Measurements from ENCODE around the gene PACC1. TPM values are rescaled to one million over a fixed set of nuclear protein-coding genes. Genes with fewer than 3 reads are reported as not detected.

Gene PACC1
- total and polyA plus RNA-seq, 2 donors (not counting 3 experiments of a cell fraction or from before 2014, with no cell fraction given), result 21.0 to 22.3 TPM

DNA sequence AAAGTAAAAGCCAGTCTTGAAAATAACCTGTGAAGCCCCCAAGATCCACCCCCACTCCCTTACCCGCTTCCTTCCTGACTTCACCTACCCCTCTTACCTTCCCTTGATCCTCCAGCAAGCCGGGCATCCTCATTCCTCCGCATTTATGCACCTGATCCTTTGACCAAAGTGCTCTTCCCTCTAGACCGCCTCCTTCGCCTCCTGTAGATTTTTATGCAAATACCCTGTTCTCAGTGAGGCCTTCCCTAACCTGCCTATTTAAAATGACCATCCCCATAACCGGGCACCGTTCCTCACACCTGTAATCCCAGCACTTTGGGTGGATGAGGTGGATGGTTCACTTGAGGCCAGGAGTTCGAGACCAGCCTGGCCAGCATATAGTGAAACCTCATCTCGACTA, 17.0 kb upstream of the PACC1 start:
- Histone ChIP-seq H3K9me1 (replicated peaks; ENCODE audit: control insufficient read depth, extremely low read depth, insufficient read depth, low read length) (no peaks in the 10 kb centered on the region), H3K27ac (ENCODE audit: insufficient read depth, low read depth, low read length) (no peak overlapping the region), H2AFZ (ENCODE audit: low read depth, low read length) (no peak overlapping the region), H3K4me2 (ENCODE audit: insufficient read depth, low read length) (no peak overlapping the region), H3K9me3 (replicated peaks; ENCODE audit: control insufficient read depth, insufficient read depth, low read length) (no peaks in the 10 kb centered on the region), H3K9ac (replicated peaks; ENCODE audit: extremely low read depth, insufficient read depth, low read length) (no peak overlapping the region), H3K36me3 (ENCODE audit: control insufficient read depth in 2 of 2, extremely low read depth in 1 of 2, insufficient read depth in 2 of 2, low read length in 2 of 2) (no peaks in the 10 kb centered on the region), H3K79me2 (ENCODE audit: control insufficient read depth, insufficient read depth, low read length) (no peaks in the 10 kb centered on the region), H3K4me3 (replicated peaks in 1 of 3; ENCODE audit: insufficient read depth in 1 of 3, low read depth in 1 of 3, low read length in 3 of 3) (no peak overlapping the region), H3K4me1 (ENCODE audit: control insufficient read depth, extremely low read depth, insufficient read depth, low read length) (peaks cover 5% of the 10 kb centered on the region), H3K27me3 (ENCODE audit: control insufficient read depth in 2 of 2, insufficient read depth in 2 of 2, low read length in 2 of 2) (peaks cover 19 to 22% of the 10 kb centered on the region in 2 experiments), H4K20me1 (replicated peaks; ENCODE audit: control insufficient read depth, extremely low read depth, insufficient read depth, low read length) (no peaks in the 10 kb centered on the region)
- dilution Hi-C loops (cut with MboI; ENCODE audit: extremely low pct_ligation_motif_present, low sequenced_read_pairs), result no loop called here
- BruUV-seq (replicated peaks), result no TSS peak
- POLR2A ChIA-PET, result no interaction called here
- DNase-seq (ENCODE audit: low read depth, low spot score) (no peak), FAIRE-seq (no peak)
- intact Hi-C loops (cut with micrococcal nuclease), result loop anchor here (1.0 kb wide), 1 partner anchor 396 kb away; the partner anchor contains the start of genes DTL and INTS7
- CTCF ChIA-PET, result interaction anchor here (1.7 kb wide), 1 partner anchor 24 kb away, joined by 12 read pairs; no protein-coding TSS in a partner anchor
- TF ChIP-seq POLR2AphosphoS5 (IDR thresholded peaks at IDR 0.05; ENCODE audit: insufficient read depth, low read depth, low read length) (no peak), MYC (IDR thresholded peaks at IDR 0.05; ENCODE audit: low read depth, low read length) (no peak)

DNA sequence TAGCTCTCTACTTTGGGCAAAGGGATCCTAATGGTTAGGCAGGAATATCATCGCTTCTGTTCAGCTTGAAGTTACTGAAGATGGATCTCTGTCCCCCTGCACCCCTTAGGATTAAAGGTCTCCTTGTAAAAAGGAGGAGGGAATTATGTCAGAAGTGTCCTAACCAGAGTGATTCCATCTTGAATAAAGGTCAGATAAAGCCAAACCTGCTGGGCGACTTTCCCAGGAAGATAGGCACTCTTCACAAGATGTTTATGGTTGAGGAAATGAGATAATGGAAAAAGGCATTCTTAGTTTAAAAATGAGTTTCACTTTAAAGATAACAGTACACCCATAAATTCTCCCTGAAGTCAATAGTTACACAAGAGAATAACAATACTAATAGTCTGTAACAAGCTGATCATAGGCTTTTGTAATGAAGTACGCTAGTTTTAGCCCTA, 16.3 kb upstream of the PACC1 start:
- Histone ChIP-seq H3K9ac (replicated peaks; ENCODE audit: extremely low read depth, insufficient read depth, low read length) (no peak overlapping the region), H3K4me1 (ENCODE audit: control insufficient read depth, extremely low read depth, insufficient read depth, low read length) (peaks cover 5% of the 10 kb centered on the region), H3K9me3 (replicated peaks; ENCODE audit: control insufficient read depth, insufficient read depth, low read length) (no peaks in the 10 kb centered on the region), H3K79me2 (ENCODE audit: control insufficient read depth, insufficient read depth, low read length) (no peaks in the 10 kb centered on the region), H3K4me3 (replicated peaks in 1 of 3; ENCODE audit: insufficient read depth in 1 of 3, low read depth in 1 of 3, low read length in 3 of 3) (no peak overlapping the region), H3K27me3 (ENCODE audit: control insufficient read depth in 2 of 2, insufficient read depth in 2 of 2, low read length in 2 of 2) (peaks cover 26 to 27% of the 10 kb centered on the region in 2 experiments), H4K20me1 (replicated peaks; ENCODE audit: control insufficient read depth, extremely low read depth, insufficient read depth, low read length) (no peaks in the 10 kb centered on the region), H2AFZ (ENCODE audit: low read depth, low read length) (no peak overlapping the region), H3K36me3 (ENCODE audit: control insufficient read depth in 2 of 2, extremely low read depth in 1 of 2, insufficient read depth in 2 of 2, low read length in 2 of 2) (no peaks in the 10 kb centered on the region), H3K4me2 (ENCODE audit: insufficient read depth, low read length) (no peak overlapping the region), H3K9me1 (replicated peaks; ENCODE audit: control insufficient read depth, extremely low read depth, insufficient read depth, low read length) (no peaks in the 10 kb centered on the region), H3K27ac (ENCODE audit: insufficient read depth, low read depth, low read length) (no peak overlapping the region)
- intact Hi-C loops (cut with micrococcal nuclease) (no loop called here), dilution Hi-C loops (cut with MboI; ENCODE audit: extremely low pct_ligation_motif_present, low sequenced_read_pairs) (no loop called here)
- ChIA-PET CTCF (interaction anchor here (1.0 to 1.9 kb wide), 4 partner anchors 10 to 750 kb away, joined by 3 to 15 read pairs (median 4); no protein-coding TSS in a partner anchor), POLR2A (no interaction called here)
- DNase-seq (ENCODE audit: low read depth, low spot score) (peak; percentile 83), FAIRE-seq (peak; percentile 50)
- TF ChIP-seq EZH2 (IDR thresholded peaks at IDR 0.05; ENCODE audit: borderline replicate concordance, low read depth, low read length, severe bottlenecking) (no peak), POLR2AphosphoS5 (IDR thresholded peaks at IDR 0.05; ENCODE audit: insufficient read depth, low read depth, low read length) (no peak), MYC (IDR thresholded peaks at IDR 0.05; ENCODE audit: low read depth, low read length) (no peak), JUN (IDR thresholded peaks at IDR 0.05; ENCODE audit: borderline replicate concordance, insufficient read depth, insufficient read length, low read depth) (peak; percentile 38)
- TF ChIP-seq, protein P1, sequence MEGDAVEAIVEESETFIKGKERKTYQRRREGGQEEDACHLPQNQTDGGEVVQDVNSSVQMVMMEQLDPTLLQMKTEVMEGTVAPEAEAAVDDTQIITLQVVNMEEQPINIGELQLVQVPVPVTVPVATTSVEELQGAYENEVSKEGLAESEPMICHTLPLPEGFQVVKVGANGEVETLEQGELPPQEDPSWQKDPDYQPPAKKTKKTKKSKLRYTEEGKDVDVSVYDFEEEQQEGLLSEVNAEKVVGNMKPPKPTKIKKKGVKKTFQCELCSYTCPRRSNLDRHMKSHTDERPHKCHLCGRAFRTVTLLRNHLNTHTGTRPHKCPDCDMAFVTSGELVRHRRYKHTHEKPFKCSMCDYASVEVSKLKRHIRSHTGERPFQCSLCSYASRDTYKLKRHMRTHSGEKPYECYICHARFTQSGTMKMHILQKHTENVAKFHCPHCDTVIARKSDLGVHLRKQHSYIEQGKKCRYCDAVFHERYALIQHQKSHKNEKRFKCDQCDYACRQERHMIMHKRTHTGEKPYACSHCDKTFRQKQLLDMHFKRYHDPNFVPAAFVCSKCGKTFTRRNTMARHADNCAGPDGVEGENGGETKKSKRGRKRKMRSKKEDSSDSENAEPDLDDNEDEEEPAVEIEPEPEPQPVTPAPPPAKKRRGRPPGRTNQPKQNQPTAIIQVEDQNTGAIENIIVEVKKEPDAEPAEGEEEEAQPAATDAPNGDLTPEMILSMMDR (IDR thresholded peaks at IDR 0.05; ENCODE audit: extremely low read depth in 1 of 2, insufficient read depth in 1 of 2, low read depth in 1 of 2, low read length in 2 of 2), result no peak
- BruUV-seq (replicated peaks), result no TSS peak
